Lower leg skin (tissue), 4 donors: ENCODE data around the gene OR1N2. TPM values are rescaled to one million over a fixed set of nuclear protein-coding genes. Genes with fewer than 3 reads are reported as not detected.
"Not testable (repeated sequence)": the region's sequence is repeated elsewhere in the genome, so short reads cannot be mapped to it uniquely, and the experiment has no call there.

Experiments
- DNase-seq, 2 donors: peaks; one replicate each; pipeline ENCODE4 v3.0.0-alpha.2; 2019; ENCODE audit warnings: low spot score in 2 of 2
- H3K4me3 ChIP-seq: fragments of 200-600 bp; sonication (generic); 2 replicates; pipeline ENCODE4 v1.5.1; 2017; ENCODE audit warnings: mild to moderate bottlenecking, low read depth; ENCODE audit not compliant: poor library complexity, severe bottlenecking
- WGBS, 2 donors: methylation state at CpG; one replicate each; pipeline ENCODE4 v1.1.5; 2018; 5-methylcytosine and 5-hydroxymethylcytosine counted together
- intact Hi-C: fragments of 100-400 bp; cut with DNase I; formaldehyde crosslinking; loops from one replicate; pipeline ENCODE4 v1.15.0; 2023; ENCODE audit warnings: low total_unique reads
- total RNA-seq, 4 donors: library from RNA; depleted of rRNA; stranded (reverse); fragments of >200 nt; gene quantifications; one replicate each; pipeline ENCODE4 v1.1.0, GENCODE V29; 2016
- TF ChIP-seq, protein P1 (sequence below), 3 donors: fragments of 450-650 bp; IDR thresholded peaks; one replicate each; pipeline ENCODE4 v1.5.1; 2016; ENCODE audit warnings: antibody characterized with exemption in 3 of 3, mild to moderate bottlenecking in 3 of 3, moderate library complexity in 2 of 3

OR1N2 gene
- total RNA-seq, 4 donors from 2014 or later = not detected

DNA sequence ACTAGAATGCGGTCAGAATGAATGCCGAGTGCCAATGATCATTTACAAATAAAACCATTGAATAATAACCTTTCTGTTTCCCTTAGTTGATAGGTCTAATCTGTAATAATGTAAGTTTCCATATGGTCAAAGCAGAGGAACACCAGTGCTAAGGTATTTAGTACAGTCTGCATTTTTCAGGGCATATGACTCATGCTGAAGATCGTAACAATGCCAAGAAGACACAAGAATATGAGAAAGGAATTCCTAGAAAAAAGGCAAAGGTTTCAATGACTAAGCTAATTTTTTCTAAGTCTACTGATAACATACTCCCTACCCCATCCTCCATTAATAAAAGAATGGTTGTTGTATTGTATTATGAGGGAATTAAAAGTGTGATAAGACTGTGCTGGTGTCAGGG, 27.4 kb downstream of the OR1N2 start:
- H3K4me3 ChIP-seq = no peak overlapping the region
- 76 to 79% methylated on average over 3 of the region's 3 CpGs for WGBS, 2 donors
- TF ChIP-seq, protein P1, sequence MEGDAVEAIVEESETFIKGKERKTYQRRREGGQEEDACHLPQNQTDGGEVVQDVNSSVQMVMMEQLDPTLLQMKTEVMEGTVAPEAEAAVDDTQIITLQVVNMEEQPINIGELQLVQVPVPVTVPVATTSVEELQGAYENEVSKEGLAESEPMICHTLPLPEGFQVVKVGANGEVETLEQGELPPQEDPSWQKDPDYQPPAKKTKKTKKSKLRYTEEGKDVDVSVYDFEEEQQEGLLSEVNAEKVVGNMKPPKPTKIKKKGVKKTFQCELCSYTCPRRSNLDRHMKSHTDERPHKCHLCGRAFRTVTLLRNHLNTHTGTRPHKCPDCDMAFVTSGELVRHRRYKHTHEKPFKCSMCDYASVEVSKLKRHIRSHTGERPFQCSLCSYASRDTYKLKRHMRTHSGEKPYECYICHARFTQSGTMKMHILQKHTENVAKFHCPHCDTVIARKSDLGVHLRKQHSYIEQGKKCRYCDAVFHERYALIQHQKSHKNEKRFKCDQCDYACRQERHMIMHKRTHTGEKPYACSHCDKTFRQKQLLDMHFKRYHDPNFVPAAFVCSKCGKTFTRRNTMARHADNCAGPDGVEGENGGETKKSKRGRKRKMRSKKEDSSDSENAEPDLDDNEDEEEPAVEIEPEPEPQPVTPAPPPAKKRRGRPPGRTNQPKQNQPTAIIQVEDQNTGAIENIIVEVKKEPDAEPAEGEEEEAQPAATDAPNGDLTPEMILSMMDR (IDR thresholded peaks at IDR 0.05) = no peak
- intact Hi-C loops = no loop called here
- DNase-seq = no peak

DNA sequence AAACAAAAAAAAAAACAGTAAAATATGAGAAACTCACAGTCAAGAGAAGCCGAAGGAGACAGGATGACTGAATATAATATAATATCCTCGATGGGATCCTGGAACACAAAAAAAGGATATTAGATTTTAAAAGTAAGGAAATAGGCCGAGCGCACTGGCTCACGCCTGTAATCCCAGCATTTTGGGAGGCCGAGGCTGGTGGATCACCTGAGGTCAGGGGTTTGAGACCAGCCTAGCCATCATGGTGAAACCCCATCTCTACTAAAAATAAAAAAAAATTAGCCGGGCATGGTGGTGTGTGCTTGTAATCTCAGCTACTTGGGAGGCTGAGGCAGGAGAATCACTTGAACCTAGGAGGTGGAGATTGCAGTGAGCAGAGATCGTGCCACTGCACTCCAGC, 30.4 kb downstream of the OR1N2 start, which contains the start of gene OR1L8:
Gene OR1L8 (minus strand): TSS at position 101 of the 400 bp plus-strand sequence. CDS start 14,907 bp downstream, outside the sequence.
- intact Hi-C loops, DNase-seq, H3K4me3 ChIP-seq: not testable (repeated sequence)
- WGBS, 2 donors = 87 to 91% methylated on average over 8 of the region's 8 CpGs

Other genes starting within 250 kb of the OR1N2 start
- gene PTGS1, start 182.1 kb upstream of the OR1N2 start, total RNA-seq = 100 to 1,000 TPM in 1 of 4 donors, 10 to 100 TPM in 3; 62.9 to 110 (median 84.8) TPM
- not detected for gene OR1J1, start 75.2 kb upstream of the OR1N2 start, total RNA-seq
- not detected for gene OR1J2, start 42.3 kb upstream of the OR1N2 start, total RNA-seq
- under 1 TPM in 1 of 4 donors, not detected in 3; 0.29 TPM for gene OR1J4, start 34.0 kb upstream of the OR1N2 start, total RNA-seq
- not detected for gene OR1N1, start 25.8 kb upstream of the OR1N2 start, total RNA-seq
- gene OR1L8, start 30.3 kb downstream of the OR1N2 start, total RNA-seq = not detected
- not detected for gene OR1Q1, start 61.6 kb downstream of the OR1N2 start, total RNA-seq
- gene OR1B1, start 104.5 kb downstream of the OR1N2 start, total RNA-seq = not detected
- not detected for gene OR1L1, start 108.6 kb downstream of the OR1N2 start, total RNA-seq
- not detected for gene OR1L3, start 122.0 kb downstream of the OR1N2 start, total RNA-seq
- gene OR1L4, start 170.9 kb downstream of the OR1N2 start, total RNA-seq = not detected
- gene OR1L6, start 189.2 kb downstream of the OR1N2 start, total RNA-seq = not detected
- not detected for gene OR5C1, start 235.8 kb downstream of the OR1N2 start, total RNA-seq
- gene OR1K1, start 247.0 kb downstream of the OR1N2 start, total RNA-seq = under 1 TPM in 1 of 4 donors, not detected in 3; 0.66 TPM